Measurements from ENCODE around the gene IRF7. TPM values are rescaled to one million over a fixed set of nuclear protein-coding genes. Genes with fewer than 3 reads are reported as not detected.

IRF7 gene
- polyA plus RNA-seq, 1 of the 3 experiments (the other 2 are of a cell fraction): 6.3 TPM

GRCh38 chr11:568306-569157, 47.2 kb downstream of the IRF7 start:
- CTCF ChIA-PET: interaction anchor here (1.0 to 6.8 kb wide), 3 partner anchors 13 to 154 kb away, joined by 3 to 41 read pairs (median 4); no protein-coding TSS in a partner anchor
- peak overlapping the region; percentile 68; the same call in 1 of the 2 replicates for H2AFZ ChIP-seq (ENCODE audit: low read depth)
- WGBS (ENCODE audit: low lambda C conversion rate): 8% methylated on average over 5 of the region's 123 CpGs
- peak overlapping the region; percentile 72 to 88 for H3K4me3 ChIP-seq (ENCODE audit: low read depth in 2 of 2, low read length in 1 of 2)
- peaks cover 11% of the 10 kb centered on the region; the same call in 1 of the 2 replicates for H3K79me2 ChIP-seq (ENCODE audit: insufficient read depth)
- peak overlapping the region; percentile 96 for H3K9ac ChIP-seq
- POLR2A ChIA-PET: interaction anchor here (1.2 to 1.5 kb wide), 2 partner anchors 13 to 62 kb away, joined by 3 to 6 read pairs; partner anchors contain the start of gene RNH1
- H3K4me1 ChIP-seq (ENCODE audit: control insufficient read depth in 1 of 2, insufficient read depth in 2 of 2, low read depth in 1 of 2, low read length in 1 of 2): peaks cover 6 to 26% of the 10 kb centered on the region in 2 experiments; a peak in 2 of 4 replicates
- H3K9me3 ChIP-seq: no peaks in the 10 kb centered on the region
- H3K4me2 ChIP-seq: peak overlapping the region; percentile 98
- H3K36me3 ChIP-seq (replicated peaks in 1 of 2; ENCODE audit: control insufficient read depth in 1 of 2, insufficient read depth in 2 of 2, low read length in 1 of 2): no peaks in the 10 kb centered on the region
- H3F3A ChIP-seq (replicated peaks; ENCODE audit: insufficient read depth): peaks cover 6% of the 10 kb centered on the region
- no peaks in the 10 kb centered on the region for H4K20me1 ChIP-seq (ENCODE audit: insufficient read depth)
- DNase-seq: peak; percentile 98
- no peaks in the 10 kb centered on the region for H3K9me2 ChIP-seq
- H3K27me3 ChIP-seq (ENCODE audit: insufficient read depth): no peaks in the 10 kb centered on the region
- peak overlapping the region in 1 of 2 experiments; percentile 76; a peak in 1 of 4 replicates for H3K27ac ChIP-seq (ENCODE audit: low read depth in 2 of 2, low read length in 1 of 2)
- TF ChIP-seq REST (IDR thresholded peaks at IDR 0.05; ENCODE audit: low read depth, low read length) (no peak), ELF1 (IDR thresholded peaks at IDR 0.05) (peak; percentile 29; the same call in 1 of the 2 replicates), RAD21 (IDR thresholded peaks at IDR 0.05; ENCODE audit: low read length) (no peak), FOSL2 (IDR thresholded peaks at IDR 0.05; ENCODE audit: borderline replicate concordance, low read depth) (no peak), RXRA (IDR thresholded peaks at IDR 0.05; ENCODE audit: borderline replicate concordance, low read depth) (no peak), USF1 (IDR thresholded peaks at IDR 0.05; ENCODE audit: borderline replicate concordance, low read depth) (no peak), GATA2 (CRISPR knock-in tag; IDR thresholded peaks at IDR 0.05) (no peak), MAX (IDR thresholded peaks at IDR 0.05; ENCODE audit: low read depth) (no peak), NFIC (IDR thresholded peaks at IDR 0.05; ENCODE audit: borderline replicate concordance) (no peak), TEAD4 (IDR thresholded peaks at IDR 0.05; ENCODE audit: borderline replicate concordance, insufficient read depth) (no peak), EZH2phosphoT487 (IDR thresholded peaks at IDR 0.05; ENCODE audit: borderline replicate concordance, low read depth) (no peak), PBX3 (IDR thresholded peaks at IDR 0.05) (no peak), TAF1 (IDR thresholded peaks at IDR 0.05; ENCODE audit: borderline replicate concordance, low read depth, low read length) (no peak), SMC3 (IDR thresholded peaks at IDR 0.05; ENCODE audit: low read depth, low read length) (no peak), ZBTB33 (IDR thresholded peaks at IDR 0.05; ENCODE audit: borderline replicate concordance, low read depth) (no peak), CTCF (IDR thresholded peaks at IDR 0.05) (no peak), MXI1 (IDR thresholded peaks at IDR 0.05; ENCODE audit: low read depth, low read length) (peak; percentile 52; the same call in 1 of the 2 replicates), EP300 (IDR thresholded peaks at IDR 0.05; ENCODE audit: borderline replicate concordance in 1 of 2, low read depth in 1 of 2, low read length in 1 of 2) (no peak; a peak in 1 of 4 replicates), YY1 (IDR thresholded peaks at IDR 0.05; ENCODE audit: low read depth) (no peak), POLR2AphosphoS5 (IDR thresholded peaks at IDR 0.05; ENCODE audit: low read depth, low read length) (no peak), SIN3A (IDR thresholded peaks at IDR 0.05; ENCODE audit: borderline replicate concordance, low read depth, low read length) (no peak; the same call in 1 of the 2 replicates), FOXM1 (IDR thresholded peaks at IDR 0.05; ENCODE audit: low read depth) (no peak)

Data from SK-N-SH (cell line).